Stimulated activated CD8-positive, alpha-beta memory T cell treated with anti-CD3 and anti-CD28 coated beads, Interleukin-15, amount 100 ng/mL, for 4 hours (primary cell): Measurements from ENCODE around the gene TYW3.

Experiments used
- DNase-seq, 2 donors: peaks; one replicate each; pipeline ENCODE4 v3.0.0-alpha.2; 2020; ENCODE audit warnings: low read depth in 2 of 2

Gene TYW3

GRCh38 chr1:74790453-74790852 is 57.5 kb downstream of the TYW3 start:
- no peak for DNase-seq

- DNase-seq, result no peak
Measured at GRCh38 chr1:74791491-74791890, 58.5 kb downstream of the TYW3 start.

- no peak for DNase-seq
Measured at GRCh38 chr1:74799119-74799657, 66.2 kb downstream of the TYW3 start.

GRCh38 chr1:74811436-74812179 is 78.7 kb downstream of the TYW3 start:
- no peak for DNase-seq

GRCh38 chr1:74812180-74812541 is 79.2 kb downstream of the TYW3 start:
- no peak for DNase-seq
